Raji (cell line): Measurements from ENCODE around the gene VEPH1.

Experiments used
- POLR2A ChIP-seq: IDR thresholded peaks from 2 replicates; pipeline ENCODE4 v1.6.1; 2011; ENCODE audit warnings: low read depth, low read length, control low read depth; ENCODE audit not compliant: insufficient read depth

The VEPH1 gene

DNA sequence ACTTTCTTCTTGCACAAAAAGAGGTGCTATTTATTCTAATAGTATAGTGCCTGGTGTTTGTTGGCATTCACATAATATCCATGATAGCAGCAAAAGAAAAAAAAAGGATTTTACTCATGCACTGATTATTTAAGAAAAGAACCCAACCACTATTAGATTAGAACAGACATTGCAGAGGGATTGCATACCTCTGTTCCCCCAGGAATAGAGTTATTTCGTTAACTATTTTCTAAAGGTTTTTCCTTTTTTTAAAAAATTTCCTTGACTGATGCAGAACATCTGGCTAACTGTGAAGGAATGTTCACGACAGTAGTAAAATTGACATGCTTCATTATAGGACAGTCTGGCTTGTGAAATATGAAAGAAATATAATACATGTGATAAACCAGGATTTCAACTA lies 203.1 kb downstream of the VEPH1 start:
- TF ChIP-seq POLR2A = no peak

DNA sequence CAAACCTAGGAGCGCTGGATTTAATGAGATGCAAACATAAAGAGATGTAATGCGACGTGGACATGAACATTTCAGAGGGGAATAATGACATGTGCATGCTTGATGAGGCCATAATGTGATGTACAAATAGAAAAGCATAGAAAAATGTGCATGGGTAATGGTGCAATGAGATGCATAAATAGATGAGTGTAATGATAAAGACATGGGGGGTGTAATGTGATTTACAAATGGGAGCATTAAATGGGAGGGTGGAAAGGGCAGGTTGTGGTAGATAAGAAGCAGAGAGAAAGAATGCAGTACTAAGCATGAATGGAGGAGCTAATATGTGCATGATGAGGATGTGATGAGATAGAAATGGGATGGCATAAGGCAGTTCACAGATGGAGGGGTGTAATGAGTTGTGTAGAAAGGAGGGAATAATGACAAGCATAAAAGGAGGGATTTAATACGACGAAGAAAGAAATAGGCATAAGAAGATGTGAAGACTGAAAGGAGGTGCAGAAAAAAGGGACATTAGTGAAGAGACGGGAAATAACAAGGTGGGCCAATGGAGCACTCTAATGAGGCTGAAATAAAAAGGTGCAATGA lies 205.8 kb downstream of the VEPH1 start:
- TF ChIP-seq POLR2A = no peak

DNA sequence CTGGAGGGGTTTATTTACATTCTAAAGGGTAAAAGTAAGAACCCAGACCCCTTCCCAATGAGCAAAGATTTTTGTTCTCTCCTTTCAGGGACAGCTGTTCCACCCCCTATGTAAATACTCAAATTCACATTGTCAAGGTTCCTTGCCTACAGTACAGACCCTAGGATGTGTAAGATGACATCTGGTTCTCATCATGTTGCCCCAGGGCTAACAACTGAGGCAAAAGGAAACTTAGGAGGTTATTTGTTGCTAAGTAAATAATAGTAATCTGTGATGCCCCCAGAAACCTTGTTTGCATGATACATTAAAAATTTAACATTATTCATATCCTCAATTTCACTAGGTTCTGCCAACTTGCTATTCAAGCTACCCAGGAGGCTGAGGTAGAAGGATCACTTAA lies 208.3 kb downstream of the VEPH1 start:
- no peak for TF ChIP-seq POLR2A

- TF ChIP-seq POLR2A = no peak
These were observed 208.7 kb downstream of the VEPH1 start for GRCh38 chr3:157294491-157294890.

DNA sequence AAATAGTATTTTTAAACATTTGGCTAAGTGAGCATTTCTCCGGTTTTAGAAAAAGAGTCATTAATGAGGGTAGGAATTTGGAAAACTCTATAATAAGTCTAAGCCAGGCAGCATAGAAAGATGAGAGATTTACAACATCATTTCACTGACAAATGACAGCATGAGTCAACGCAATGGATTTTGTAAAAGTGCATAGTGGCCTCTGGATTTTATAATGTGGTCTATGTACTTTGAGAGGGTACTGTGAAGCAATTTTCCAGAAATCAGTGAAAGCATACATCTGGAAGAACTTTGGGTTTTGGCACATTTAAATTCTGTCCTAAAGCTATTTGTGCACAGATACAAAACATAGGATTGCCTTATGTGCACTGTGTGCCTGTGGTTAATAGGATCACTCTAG lies 212.4 kb downstream of the VEPH1 start:
- no peak for TF ChIP-seq POLR2A

DNA sequence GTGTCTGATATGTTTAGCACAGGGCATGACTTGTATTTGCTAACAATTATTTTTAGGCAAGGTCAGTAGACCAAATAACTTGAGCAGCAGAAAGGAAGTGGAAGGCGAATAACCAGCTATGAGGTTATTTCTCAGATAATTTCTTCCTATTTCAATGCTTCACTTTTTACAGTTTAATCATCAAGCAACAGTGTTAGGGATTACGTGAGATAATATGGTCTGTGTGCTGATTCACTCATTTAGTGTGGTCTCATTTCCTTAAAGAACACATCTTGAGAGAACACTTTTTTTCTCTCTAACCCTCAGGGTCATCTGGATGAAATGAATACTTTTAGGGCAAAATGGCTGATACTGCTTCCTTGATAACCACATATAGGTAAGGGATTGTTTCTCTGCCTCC lies 217.2 kb downstream of the VEPH1 start:
- no peak for TF ChIP-seq POLR2A

GRCh38 chr3:157285141-157285540 lies 218.1 kb downstream of the VEPH1 start:
- no peak for TF ChIP-seq POLR2A

DNA sequence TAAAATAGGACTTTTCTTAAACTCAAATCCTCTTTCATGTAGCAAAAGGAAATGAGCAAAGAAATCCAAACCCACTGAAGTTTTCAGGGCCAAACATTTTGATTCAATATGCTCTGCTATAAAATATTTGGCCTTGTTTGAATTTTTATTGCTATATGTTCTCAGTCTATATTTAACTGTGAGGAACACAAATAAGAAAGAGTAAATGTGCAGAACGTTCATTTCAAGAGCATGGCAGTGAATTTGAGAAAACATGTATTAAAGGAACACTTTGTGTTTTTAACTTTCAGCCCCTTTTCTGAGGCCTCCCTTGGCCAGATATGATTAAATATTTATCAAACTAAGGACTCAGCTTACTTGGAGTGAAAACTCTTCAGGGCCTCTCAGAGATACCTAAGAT lies 218.5 kb downstream of the VEPH1 start:
- no peak for TF ChIP-seq POLR2A

DNA sequence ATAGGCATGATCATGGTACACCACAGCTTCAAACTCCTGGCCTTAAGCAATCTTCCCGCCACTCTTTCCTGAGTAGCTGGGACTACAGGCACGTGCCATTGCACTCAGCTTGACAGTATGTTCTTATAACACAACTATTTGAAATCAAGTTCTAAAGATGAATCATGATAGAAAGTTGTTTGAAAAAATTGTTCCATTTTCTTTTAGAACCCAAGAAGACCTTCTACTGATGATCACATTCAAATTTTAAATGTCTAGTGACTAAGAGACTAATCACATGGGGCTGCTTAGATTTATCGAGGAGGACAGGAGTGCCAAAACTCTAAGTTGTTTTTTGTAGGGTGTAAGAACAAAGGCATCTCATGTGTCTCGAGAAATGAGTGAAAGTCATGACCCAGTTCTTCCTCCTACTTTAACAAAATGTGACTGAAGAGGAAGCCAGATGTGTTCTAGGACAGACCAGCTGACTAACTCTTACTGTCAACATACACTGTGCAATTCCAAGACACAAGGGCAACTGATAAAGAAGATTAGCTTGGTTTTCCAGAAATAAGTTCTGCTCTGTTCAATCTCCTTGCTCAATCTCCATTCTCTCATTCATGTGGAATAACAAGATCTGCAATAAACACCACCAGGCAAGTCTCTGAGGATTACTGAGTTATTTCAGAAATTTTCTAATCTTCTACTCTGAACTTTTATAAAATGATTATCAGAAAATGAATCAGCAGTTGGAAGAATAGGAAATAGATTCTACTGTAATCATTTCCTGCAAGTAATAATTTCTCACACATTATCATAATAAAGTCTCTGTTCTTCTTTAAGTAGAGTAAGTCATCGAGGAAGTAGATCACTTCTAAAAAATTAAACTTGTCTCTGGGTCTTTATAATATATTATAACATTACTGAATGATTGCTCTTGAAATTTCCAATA lies 220.7 kb downstream of the VEPH1 start:
- TF ChIP-seq POLR2A = no peak

DNA sequence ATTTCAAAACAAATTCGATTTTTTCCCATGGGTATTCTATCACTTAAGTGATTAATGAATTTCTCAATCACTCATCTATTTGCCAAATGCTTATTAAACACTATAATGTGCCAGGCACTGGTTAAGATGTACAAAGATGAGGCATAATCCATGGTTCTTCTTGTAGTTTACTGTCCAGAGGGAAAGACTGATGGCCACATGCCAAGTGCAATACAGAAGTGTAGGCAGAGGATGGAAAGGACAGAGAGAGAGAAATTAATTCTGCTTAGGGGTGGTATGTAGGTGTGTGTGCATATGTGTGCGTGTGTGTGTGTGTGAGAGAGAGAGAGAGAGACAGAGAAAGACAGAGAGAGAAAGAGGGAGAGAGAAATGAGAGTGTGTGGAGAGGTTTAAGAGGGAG lies 222.4 kb downstream of the VEPH1 start:
- no peak for TF ChIP-seq POLR2A

DNA sequence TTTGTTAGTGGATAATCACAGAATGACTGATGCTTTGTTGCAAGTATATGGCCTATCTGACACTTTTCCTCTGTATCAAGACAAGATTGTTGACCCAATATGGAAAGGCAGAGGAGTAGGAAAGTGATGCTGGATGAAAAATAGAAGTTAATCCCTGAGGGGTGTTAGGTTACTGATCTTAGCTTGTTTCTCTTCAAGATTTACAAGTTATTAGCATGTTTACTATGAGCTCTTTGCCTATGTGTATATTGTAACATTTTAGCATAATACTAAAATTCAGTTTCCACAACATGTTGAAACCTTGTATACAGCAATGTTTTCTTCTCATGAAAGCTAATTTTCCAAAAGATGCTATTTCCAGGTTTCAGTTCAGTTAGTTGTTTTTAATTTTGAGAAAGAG lies 222.9 kb downstream of the VEPH1 start:
- no peak for TF ChIP-seq POLR2A

DNA sequence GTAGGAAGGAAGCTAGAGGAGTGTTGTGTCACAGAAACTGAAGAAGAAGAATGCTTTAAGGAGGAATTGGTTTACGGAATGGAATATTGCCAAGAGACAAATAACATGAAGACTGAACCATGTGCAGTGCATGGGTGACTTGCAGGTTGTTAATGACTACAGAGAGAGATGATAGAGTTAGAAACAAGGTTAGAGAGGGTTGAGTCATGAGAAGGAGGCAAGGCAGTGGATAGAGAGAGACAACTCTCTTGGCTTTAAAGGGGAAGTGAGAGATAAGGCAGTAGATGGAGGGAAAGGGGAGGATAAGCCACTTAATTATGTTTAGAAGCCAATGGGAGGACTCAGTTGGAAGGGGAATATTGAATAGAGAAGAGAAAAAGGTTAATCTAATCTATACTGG lies 224.0 kb downstream of the VEPH1 start:
- no peak for TF ChIP-seq POLR2A

DNA sequence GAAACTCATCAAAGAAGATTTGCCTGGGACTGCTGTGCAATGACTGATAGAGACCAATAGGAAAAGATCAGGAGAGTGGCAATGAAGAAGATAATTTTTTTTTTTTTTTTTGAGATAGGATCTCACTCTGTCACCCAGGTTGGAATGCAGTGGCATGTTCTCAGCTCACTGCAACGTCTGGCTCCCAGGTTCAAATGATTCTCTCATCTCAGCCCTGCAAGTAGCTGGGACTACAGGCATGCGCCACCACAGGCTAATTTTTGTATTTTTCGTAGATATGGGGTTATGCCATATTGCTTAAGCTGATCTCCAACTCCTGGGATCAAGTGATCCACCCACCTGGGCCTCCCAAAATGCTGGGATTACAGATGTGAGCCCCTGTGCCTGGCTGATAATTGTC lies 226.4 kb downstream of the VEPH1 start:
- no peak for TF ChIP-seq POLR2A

DNA sequence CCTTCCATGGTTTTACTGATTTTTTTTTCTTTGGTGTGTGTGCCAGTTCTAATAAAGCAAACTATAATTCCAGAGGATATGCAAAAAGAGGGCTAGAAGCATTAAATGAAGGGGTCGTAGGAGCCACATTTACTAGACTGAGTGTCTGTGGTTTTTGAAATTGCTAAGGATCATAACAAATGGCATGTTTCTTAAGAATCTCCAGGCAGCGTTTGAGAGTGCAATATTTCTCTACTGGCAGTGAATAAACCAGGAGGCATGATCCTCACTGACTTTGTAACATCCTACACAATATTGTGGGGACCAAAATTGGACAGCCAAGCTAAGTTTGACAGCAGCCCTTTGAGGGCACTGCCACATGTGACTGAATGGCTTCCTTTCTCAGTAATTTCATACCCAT lies 227.4 kb downstream of the VEPH1 start:
- no peak for TF ChIP-seq POLR2A

DNA sequence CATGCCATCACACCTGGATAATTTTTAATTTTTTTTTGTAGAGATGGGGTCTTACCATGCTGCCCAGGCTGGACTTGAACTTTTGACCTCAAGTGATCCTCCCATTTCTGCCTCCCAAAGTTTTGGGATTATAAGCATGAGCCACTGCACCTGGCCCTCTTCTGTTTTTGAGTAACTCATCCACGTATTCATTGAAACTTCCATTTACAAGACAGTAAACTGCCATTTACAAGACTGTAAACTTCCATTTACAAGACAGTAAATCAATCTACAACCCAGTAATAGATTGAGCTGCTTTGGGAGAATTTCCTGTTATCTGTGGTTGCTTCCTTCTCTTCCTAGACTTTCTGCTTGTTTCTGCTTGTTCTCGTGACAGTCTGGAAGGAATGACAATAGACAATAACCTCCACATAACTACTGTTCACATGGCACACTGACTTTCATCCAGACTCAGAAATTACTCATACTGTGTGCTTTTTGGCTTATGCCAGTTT lies 228.5 kb downstream of the VEPH1 start:
- no peak for TF ChIP-seq POLR2A

- TF ChIP-seq POLR2A = no peak
These were observed 231.8 kb downstream of the VEPH1 start for GRCh38 chr3:157271283-157271882.
